GM23248 (cell line): Measurements from ENCODE around the gene ENPP5.

Source experiments
- EZH2 ChIP-seq: fragments of 200-600 bp; sonication (generic); IDR thresholded peaks from 2 replicates; pipeline ENCODE4 v1.6.1; 2018; ENCODE audit warnings: antibody characterized with exemption, mild to moderate bottlenecking; ENCODE audit not compliant: insufficient read depth, poor library complexity, severe bottlenecking
- EZH2phosphoT487 ChIP-seq: fragments of 200-600 bp; sonication (generic); IDR thresholded peaks from 2 replicates; pipeline ENCODE4 v1.6.1; 2018; ENCODE audit warnings: antibody characterized with exemption, moderate library complexity, mild to moderate bottlenecking, low read depth; ENCODE audit not compliant: insufficient read depth

DNA sequence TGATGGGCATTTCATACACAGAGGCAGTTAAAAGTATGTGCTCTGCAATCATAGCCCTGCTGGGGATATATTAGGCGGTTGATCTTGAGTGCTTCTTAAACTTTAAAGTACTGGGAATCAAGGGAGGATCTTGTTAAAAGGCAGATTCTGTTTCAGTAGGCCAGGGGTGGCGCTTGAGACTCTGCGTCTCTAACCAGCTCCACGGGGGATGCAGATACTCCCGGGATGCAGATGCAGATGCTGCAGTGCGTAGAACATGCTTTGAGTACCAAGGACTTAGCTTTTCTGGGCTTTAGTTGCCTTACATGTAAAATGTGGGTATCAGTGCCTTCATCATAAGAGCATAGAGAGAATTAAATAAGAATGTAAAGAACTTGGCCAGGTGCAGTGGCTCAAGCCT, 44.4 kb upstream of the ENPP5 start:
- TF ChIP-seq EZH2 (no peak), EZH2phosphoT487 (no peak)
